CD4-positive, alpha-beta T cell treated with Interleukin-2 at 100 ng/mL for 4 hours (primary cell): Measurements from ENCODE around the gene KCNMB2.
"Not testable (repeated sequence)": the region's sequence is repeated elsewhere in the genome, so short reads cannot be mapped to it uniquely, and the experiment has no call there.

Source experiments
- DNase-seq: peaks from one replicate; pipeline ENCODE4 v3.0.0-alpha.2; 2020; ENCODE audit warnings: low spot score

Gene KCNMB2

GRCh38 chr3:178536211-178537079, at the start of gene KCNMB2:
KCNMB2 (plus strand) TSS chr3:178536436.
- no peak for DNase-seq

DNA sequence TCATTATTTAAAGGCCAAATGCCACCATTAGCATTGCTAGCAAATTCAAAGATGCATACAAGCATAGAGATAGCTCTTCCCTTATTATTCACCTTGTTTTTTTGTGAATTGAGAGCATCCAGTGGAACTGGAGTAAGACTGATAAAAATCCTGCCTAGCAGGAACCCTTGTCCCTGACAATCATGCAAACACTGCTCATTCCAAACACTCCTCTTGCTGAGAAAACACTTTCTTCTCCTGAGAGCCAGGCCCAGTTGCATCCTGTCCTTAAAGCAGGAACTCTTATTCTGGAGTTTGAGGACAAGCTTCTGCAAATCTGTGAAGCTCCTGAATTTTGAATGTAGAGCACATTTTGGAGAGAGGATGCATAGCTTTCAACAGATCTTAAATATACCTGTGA, 49.3 kb upstream of the KCNMB2 start:
- DNase-seq, result no peak

DNA sequence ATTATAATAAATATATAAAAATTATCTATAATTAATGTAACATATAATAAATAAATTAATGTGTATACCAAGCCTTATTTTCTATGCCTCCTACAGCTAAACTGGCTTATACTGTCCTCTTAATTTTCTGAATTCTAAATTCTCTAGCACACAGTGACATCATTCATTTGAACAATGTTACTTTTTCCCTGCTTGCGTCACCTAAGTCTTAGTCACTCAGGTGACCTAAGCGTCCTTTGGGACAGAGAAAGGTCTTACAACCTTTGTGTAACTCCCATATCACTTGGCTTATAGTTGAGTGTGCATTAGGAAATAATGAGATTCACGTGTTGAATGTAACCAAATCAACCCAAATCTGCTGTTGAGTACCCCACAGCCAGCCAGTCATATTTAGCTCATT, 48.5 kb upstream of the KCNMB2 start:
- DNase-seq, result no peak

- DNase-seq, result no peak
Observed at GRCh38 chr3:178491751-178492150, 44.5 kb upstream of the KCNMB2 start.

DNA sequence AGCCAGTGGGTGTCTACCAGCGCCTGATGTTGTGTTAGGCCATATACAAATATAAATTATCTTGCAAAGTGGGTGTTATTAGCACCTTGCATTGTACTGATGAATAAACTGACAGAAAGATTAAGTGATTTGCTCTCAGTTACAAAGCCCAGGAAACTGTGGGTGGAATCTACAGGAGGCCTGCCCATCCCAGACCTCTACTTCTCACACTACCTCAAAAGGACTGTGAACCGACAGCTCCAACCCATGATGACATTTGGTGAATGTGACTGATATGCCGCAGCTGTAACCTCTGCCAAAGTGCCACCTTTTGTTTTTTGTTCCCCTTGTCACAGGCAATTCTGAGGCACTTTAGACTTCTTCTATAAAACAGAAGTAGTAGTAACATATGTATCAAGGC, 43.7 kb upstream of the KCNMB2 start:
- DNase-seq, result no peak

DNA sequence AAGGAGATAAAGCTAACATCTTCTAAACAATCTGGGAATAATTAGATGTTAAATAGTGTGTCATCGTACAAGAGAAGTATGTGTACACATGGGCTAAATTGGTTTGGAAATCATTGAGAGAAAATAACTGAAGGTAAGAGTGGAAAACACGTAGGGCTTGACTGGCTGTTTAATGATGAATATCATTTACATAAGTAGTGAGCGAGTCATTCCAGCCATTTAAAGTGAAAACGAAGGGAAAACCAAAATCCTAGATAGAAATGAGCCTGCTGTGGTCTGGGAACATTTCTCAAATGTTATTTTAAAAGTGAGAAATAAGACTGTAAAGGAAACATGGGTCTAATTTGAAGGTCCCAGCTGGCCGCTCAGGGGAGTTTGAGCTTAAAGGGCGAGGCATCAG, 41.9 kb upstream of the KCNMB2 start:
- no peak for DNase-seq

- DNase-seq, result no peak
Observed at GRCh38 chr3:178496911-178497310, 39.3 kb upstream of the KCNMB2 start.

GRCh38 chr3:178498871-178499270, 37.4 kb upstream of the KCNMB2 start:
- DNase-seq, result no peak

- no peak for DNase-seq
Observed at GRCh38 chr3:178500631-178501030, 35.6 kb upstream of the KCNMB2 start.

DNA sequence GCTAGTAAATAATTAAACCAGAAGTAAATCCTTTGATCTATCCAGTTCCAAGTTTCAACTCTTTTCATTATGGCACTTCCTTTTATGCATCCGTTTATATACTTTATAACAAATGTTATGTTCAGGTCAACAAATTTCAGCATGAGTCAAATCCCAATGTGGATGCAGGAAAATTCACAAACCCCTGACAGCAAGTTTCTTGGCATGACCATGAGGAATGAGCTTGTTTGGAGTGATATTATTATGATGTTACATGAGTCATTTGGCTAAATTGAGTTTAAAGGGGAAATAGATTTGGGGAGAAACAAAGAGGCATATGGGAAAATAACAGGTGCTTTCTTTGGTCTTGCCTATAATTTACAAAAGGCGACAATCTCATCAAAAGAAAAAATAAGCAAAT, 32.1 kb upstream of the KCNMB2 start:
- DNase-seq, result no peak

- no peak for DNase-seq
Observed at GRCh38 chr3:178505832-178506231, 30.4 kb upstream of the KCNMB2 start.

- DNase-seq, result no peak
Observed at GRCh38 chr3:178507507-178508442, 28.5 kb upstream of the KCNMB2 start.

DNA sequence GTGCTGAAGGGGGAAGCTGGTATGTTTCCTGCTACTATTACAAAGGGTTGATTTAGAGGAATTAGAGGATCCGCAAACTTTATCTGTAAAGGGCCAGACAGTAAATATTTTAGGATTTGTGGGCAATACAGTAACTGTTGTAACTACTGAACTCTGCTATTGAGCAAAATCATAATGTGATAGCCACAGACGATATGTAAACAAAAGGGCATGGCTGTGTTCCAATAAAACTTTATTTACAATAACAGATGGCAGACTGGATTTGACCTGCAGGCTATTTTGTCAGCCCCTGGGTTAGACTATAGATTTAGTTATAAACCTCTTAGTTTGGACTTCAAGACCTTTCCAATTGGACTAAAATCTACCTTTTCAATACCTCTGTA, 27.8 kb upstream of the KCNMB2 start:
- no peak for DNase-seq

DNA sequence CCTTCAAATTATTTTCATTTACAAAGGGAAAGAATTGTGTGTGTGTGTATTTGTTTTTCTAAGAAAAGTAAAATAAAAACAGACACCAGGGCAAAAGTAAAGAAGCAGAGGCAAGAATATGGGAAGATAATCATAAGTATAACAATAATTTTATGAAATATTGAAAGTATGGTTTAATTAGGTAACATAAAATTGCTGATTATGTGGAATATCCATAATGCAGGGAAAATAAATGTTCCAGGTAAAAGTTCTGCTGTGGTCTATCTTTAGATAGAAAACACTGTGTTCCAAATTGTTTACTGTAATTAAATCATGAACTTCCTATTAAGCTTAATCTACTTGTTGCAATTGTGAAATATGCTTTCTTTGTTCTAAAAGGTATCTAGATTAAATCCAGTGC, 25.7 kb upstream of the KCNMB2 start:
- DNase-seq, result no peak

GRCh38 chr3:178512647-178513046, 23.6 kb upstream of the KCNMB2 start:
- DNase-seq, result no peak

DNA sequence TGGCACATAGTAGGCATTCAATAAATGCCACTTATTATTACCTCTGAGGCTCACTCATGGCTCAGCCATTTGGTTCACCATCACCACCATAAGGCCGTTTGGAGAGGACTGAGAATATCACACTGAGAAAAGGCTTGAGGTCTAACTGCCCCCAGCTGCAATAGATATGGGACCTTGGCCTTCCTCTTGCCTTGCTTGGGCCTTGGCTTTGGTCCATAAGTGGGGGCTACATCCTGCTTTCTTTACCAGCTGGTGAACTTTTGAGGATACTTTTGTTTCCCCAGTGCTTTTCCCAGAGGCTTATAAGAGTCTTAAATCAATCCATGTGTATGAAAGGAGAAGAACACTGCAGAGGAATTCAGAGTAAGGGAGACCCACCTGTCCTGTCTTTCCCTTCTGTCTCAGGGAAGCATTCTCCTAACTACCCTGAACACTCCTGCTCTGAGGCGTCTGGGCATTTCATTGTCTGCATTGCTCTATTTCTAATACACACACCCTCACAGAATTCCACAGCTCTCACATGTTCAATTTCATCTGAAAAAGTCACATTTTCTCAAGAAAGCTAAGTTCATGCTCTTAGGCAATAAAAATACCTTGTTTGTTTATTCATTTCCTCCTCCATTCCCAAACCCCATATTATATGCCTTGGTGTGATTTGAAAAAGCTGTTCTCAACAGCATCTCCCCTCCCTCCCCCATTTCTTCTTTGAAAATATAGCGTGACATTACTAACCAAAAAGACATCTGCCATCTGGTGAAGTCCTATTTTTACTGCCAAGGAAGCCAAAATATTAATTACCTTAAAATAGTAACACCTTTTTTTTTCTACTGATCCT, 22.5 kb upstream of the KCNMB2 start:
- no peak for DNase-seq

- DNase-seq, result no peak
Observed at GRCh38 chr3:178514401-178514800, 21.8 kb upstream of the KCNMB2 start.

- DNase-seq, result not testable (repeated sequence)
Observed at GRCh38 chr3:178515076-178515744, 21.0 kb upstream of the KCNMB2 start.

DNA sequence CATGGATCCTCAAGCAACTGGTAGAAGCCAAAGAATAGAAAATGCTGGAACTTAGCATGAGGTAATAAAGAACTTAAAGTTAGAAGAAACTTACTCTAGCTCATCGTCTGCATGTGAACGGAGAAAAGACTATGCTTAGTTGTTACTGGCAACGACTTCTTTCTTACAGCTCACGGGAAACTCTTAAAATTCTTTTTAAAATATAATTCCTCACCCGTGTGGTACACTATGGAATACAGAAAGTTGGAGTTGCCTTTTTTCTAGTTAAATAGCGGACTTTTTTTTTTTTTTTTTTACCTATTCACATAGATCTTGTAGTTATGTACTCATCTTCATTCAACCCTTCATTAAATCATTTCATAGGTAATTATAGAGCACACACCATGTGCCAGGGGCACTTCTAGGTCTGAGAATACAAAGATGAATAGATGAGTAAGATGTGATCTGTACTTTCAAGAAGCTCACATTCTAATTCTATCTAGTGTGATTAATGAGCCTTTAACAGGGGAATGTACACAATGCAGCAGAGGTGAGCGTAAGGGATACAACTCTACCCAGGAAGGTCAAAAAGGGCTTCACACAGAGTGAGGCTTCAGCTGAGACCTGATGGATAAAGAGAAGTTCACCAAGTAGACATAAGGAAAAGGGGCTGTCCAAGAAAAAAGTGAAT, 18.4 kb upstream of the KCNMB2 start:
- no peak for DNase-seq

DNA sequence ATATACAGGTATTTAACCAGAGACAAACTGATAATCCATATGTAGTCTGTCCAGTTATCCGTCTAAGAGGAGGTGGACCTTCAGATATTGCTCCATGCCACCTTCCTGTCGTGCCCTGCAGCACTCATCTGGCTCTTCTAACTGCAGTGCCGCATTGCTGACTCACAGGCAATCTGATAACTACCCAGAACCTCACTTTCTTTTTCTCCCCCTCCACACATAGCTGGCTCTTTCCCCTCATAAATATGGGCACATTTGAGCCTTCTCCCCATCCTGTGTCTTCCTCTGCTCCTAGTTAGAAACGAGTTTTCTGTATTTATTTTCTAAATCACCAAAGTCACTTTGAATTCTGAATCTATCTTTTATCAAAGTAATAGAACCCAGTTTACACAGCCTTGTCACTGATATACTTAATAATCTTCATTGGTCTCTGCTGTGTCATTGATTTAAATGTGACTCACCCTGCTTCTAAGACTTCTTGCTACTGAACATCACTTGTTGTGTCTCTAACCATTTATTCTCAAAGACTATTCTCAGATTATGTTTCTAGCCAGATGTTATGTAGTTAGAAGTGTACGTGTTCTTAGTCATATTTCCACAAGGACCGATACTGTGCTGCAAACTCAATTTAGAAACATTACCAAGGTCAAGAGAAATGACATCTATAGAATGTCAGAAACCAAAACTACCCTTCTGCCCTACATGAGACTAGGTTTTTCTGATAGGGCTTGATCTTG, 17.4 kb upstream of the KCNMB2 start:
- no peak for DNase-seq
